Activated CD4-positive, alpha-beta T cell treated with anti-CD3 and anti-CD28 coated beads for 48 hours (primary cell): ENCODE measurements around the gene DGKB.

Experiments
- DNase-seq: peaks from one replicate; pipeline ENCODE4 v3.0.0-alpha.2; 2020

The DGKB gene

DNA sequence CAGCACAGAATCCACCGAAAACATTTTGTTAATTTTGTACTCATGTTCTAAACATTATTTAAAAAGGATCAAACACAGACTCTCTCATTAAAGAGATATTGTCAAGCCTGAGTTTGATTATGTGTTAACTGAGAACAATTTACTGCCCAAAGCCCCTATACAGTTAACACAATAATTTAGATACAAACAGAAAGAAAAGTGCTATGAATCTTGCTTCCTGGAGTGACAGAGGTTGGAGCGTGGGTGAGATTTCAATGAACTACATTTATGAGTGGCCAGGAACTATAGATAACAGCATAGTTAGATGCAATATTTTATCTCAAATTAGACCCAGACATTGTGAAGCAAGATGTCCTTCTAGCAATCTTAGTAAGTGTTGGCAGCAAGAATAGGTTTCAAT is 464.2 kb downstream of the DGKB start:
- DNase-seq: no peak

DNA sequence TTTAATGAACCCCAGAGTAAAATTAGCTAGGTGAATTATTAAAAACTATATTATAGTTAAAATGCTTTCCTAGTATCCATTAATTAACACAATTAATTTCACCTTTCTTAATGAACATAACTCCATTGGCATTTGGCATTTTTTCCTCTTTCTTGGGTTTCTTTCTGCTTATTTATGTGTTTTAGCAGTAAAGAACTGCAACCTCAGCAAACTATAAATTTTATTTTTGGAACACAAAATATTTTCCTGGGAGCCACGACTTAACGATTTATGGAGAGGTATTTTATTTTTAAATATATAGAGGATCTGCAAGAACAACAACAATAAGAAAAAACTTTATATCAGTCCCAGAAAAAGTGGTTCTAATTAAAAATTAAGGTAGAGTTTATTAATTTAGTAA is 465.7 kb downstream of the DGKB start:
- no peak for DNase-seq

DNA sequence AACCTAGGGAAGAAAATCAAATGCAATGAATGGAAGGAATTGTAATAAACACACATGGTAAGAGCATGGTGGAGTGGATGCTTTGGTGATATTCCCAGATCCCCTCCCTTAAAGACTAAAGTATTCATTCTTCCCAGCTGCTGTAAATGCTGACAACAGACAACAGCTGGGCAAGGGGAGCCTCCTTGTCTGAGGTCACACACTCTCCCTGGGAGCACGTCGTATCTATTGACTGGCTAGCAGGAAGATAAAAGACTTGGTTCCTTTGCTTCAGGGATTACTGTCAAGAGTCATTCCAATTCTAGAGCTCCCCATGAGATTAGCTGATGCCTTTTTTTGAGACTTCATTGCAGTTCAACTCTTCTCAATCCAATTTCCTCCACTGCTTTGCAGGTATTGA is 469.6 kb downstream of the DGKB start:
- DNase-seq: no peak

- DNase-seq: no peak
These were observed 471.6 kb downstream of the DGKB start for GRCh38 chr7:14430926-14431325.

DNA sequence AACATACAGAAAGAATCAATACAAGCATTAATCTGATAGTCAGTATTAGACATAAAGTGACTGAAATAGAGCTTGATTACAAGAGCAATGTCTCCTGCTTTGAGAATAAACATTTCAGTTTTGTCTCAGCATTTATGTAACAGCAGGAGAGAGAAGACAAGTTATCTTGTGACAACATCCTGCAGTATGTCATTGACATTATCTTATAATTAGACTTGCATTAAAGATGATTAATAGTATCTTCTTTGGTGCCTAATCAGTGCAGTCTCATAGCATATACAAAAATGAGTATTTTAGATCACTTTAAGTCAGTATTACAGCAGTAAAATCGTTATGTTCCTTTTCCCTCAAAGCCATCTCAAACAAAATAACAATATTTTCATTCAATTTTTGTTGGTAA is 477.0 kb downstream of the DGKB start:
- no peak for DNase-seq

- no peak for DNase-seq
These were observed 477.9 kb downstream of the DGKB start for GRCh38 chr7:14424675-14425074.

- no peak for DNase-seq
These were observed 481.8 kb downstream of the DGKB start for GRCh38 chr7:14420768-14421167.

DNA sequence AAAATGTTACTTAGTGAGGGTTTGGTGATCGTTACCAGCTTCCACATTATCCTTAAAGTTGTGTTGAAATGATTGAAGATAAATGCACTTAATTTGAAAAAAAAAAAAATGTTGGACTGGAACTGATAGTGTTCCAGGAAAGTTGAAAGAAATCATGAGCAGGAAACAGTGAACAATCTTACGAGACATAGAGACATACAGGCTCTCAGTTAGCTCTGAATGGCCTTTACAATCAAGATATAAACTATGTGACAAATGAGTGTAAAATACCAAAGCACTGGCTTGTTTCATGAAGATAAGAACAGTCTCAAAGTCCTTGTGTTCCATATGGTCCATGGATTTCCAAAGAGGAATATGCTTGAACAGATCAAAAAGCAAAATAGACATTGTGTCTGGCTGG is 483.0 kb downstream of the DGKB start:
- DNase-seq: no peak

GRCh38 chr7:14418633-14419032 is 483.9 kb downstream of the DGKB start:
- no peak for DNase-seq

- DNase-seq: no peak
These were observed 488.1 kb downstream of the DGKB start for GRCh38 chr7:14414274-14414986.

DNA sequence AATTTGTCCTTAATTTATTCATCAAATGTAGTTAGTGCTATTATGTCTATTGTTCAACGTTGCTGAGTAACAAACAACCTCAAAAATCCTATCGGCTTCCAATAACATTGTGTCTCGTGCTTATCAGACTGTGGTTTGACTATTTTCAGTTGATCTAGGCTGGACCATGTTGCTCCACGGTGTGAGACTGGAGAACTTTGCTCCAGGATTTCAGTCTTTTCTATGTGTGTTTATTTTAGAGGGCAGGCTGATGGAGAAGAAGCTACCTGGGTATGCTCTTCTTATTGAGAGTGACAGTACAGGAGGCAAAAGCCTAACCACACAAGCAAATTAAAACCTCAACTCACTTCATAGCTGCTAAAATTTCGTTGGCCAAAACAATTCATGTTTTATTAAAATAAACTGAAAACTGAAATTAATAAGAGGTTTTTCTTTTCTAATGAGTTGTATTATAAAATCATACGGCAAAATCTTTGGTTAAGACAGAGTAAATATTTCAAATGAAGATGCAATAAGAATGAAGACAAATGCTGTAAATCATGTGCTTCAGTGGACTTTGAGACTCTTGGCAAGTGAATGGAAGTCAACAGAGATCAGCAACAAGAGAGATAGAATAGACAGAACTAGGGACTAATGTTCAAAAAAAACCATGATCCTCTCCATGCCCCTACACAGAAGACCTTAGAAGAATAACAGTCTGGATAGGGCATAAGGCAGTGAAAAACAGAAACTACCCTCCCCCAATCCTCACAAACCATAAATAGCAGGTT is 495.1 kb downstream of the DGKB start:
- no peak for DNase-seq

GRCh38 chr7:14403587-14403986 is 499.0 kb downstream of the DGKB start:
- no peak for DNase-seq

GRCh38 chr7:14400271-14400670 is 502.3 kb downstream of the DGKB start:
- DNase-seq: no peak

DNA sequence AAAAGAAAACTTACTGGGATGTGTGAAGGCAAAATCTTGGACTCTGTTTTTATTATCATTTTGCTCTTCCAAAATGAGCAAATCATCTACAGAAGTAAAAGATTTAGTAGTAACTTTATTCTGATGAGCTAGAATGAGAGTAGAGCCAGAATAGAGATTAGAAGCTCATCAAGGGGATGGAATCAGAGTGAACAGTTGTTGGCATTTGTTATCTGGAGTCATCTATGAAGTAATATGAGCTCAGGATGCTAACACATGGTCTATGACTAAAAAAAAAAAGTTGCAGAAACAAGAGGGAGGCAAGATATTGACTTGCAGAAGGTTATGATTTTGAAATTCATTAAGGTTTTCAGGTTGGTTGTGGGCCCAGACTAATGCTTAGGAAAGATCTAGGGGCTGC is 504.0 kb downstream of the DGKB start:
- DNase-seq: no peak

GRCh38 chr7:14395860-14396259 is 506.7 kb downstream of the DGKB start:
- DNase-seq: no peak

- no peak for DNase-seq
These were observed 507.8 kb downstream of the DGKB start for GRCh38 chr7:14394786-14395185.

DNA sequence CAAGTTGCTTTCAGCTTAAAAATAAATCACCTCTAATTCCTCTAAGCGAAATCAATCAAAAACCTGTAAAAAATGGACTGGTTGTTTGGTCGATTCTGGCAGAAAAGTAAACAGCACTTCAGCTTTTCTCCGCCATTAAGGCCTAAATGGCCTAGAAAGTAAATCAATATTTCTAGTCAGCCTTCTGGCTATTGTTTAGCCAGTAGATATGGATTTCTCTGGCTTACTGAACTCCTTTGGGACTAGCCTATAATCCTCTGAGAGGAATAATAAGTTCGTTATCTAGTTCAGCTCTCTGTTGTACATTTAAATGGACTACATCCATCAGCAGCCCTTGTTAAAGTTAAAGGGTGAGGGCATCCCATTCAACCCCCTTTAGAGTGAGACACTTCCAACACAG is 513.0 kb downstream of the DGKB start:
- DNase-seq: no peak

GRCh38 chr7:14389181-14389591 is 513.4 kb downstream of the DGKB start:
- DNase-seq: no peak

- DNase-seq: no peak
These were observed 517.5 kb downstream of the DGKB start for GRCh38 chr7:14385074-14385473.

DNA sequence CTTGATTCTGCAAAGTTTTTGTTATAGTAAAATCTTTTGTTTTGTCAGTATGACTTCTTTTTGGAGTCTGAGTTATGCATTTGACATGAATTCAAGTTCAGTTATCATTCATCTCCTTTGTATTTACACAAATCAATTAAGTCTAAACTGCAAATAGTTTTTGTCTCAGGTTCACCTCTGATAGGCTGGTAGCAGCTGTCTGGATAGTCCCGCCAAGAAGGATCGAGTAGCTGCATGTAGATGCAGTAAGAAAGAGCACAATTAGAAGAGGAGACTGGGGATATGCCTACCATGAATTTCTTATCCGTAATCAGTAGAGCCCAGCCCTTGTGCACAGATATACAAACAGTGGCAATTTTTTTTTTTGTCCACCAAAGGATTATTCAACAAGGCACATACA is 520.6 kb downstream of the DGKB start:
- DNase-seq: no peak

- DNase-seq: no peak
These were observed 521.2 kb downstream of the DGKB start for GRCh38 chr7:14381306-14381705.

- no peak for DNase-seq
These were observed 521.7 kb downstream of the DGKB start for GRCh38 chr7:14380881-14381280.

DNA sequence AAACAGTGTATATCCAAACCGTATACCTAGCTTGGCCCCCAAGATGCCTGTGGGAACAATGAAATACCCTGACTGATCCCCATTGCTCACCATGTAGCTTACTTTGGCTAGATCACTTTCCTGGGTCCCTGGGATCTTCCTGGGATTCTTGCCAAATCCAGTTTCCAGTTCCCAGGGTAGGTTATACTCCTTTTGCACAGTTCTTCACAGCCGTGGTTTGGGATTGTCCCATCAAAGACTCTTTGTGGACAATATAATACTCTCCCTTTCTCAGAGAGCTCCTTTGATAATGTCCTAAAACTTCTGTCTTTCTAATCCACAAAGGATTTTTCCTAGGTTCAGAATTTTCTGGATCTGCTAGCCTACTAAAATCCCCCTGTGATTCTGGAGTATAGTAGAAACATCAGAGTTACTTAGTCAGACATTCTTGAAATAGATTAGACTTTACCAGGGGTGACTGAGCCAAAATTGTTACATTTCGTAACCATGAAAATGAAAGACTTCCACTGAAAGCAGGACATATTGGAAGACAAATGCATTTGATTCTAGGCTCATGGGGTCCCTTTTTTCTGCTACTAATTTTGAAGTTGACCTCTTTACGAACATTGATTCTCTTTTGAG is 524.8 kb downstream of the DGKB start:
- DNase-seq: no peak

DNA sequence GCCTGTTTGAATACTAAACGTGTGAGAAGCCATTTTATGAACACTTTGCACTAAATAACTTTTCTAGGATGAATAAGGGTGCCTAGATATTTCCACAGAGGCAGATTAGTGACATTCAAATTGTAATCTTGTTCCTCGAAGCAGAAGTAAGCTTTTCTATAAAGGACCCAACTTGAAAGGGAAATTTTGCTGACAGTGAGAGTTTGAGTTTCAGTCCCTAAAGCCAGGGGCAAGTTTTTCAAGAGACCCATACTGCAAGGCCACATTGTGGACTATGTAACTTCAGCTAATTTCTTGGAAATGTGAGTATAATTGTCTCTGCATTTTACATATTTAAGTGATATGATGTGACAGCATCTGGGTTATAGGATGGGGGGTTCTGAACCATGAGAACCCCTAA is 525.8 kb downstream of the DGKB start:
- DNase-seq: no peak
